NCI-H748 treated with DMSO at 0.1 percent for 48 hours (cell line): Measurements from ENCODE around the gene SRRM4.
"Not testable (repeated sequence)": the region's sequence is repeated elsewhere in the genome, so short reads cannot be mapped to it uniquely, and the experiment has no call there.

Experiments used
- DNase-seq: peaks from one replicate; lab custom pipeline; 2025; lab: John Stamatoyannopoulos, UW

The SRRM4 gene

DNA sequence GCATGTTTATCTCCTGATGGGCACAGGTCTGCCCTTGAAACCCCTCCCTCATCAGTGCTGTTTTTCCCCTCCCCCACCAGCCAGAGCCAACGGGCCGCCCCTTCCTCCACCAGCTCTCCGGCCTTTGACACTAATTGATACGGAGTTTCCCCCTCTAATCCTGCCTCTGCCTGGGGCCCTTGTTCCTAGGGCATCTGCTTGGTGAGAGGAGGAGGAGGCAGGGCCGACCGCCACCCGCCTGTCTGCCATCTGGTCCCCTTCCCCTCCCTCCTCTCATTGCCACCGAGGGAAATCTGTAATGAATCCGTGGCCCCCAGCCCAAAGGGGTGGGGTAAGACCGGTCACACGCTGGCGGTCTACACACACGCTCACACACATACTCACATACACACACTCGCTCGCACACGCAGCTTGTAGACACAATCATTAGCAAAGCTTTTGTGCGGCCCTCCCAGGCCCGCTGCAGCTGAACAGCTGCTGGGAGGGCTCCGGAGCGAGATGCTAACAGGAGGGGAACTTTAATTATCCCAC, 27.4 kb downstream of the SRRM4 start:
- peak; percentile 63 for DNase-seq

DNA sequence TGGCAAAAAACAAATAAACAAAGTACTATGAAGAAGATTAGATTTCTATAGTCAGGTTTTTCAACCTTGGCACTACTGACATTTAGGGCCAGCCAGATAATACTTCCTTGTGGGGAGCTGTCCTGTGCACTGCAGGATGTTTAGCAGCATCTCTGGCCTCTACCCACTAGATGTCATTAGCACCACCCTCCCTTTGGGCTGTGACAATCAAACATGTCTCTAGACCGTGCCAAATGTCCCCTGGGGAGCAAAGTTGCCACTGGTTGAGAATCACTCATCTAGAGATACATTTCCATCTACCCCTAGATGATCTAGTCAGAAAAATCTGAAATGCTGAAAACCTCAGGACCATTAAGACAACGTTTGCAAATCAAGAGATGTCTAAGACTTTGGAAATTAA, 29.9 kb downstream of the SRRM4 start:
- no peak for DNase-seq

DNA sequence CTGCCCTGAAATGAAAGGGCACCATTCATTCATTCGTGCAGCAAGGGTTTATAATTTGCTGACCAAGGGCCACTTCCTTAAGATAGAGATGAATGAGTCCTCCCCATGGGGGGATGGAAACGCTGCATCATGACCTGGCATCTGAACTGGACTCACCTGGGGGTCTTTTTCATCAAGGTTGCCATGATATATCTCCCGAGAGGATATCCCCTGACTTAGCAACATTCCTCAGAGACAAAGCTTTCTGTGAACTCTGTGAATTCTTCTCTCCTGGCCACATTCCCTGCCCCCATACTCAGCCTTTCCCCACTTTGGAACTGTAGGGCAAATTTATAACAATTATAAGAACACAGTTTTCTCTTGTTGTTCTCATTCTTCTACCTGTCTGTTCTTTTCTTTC, 30.8 kb downstream of the SRRM4 start:
- no peak for DNase-seq

DNA sequence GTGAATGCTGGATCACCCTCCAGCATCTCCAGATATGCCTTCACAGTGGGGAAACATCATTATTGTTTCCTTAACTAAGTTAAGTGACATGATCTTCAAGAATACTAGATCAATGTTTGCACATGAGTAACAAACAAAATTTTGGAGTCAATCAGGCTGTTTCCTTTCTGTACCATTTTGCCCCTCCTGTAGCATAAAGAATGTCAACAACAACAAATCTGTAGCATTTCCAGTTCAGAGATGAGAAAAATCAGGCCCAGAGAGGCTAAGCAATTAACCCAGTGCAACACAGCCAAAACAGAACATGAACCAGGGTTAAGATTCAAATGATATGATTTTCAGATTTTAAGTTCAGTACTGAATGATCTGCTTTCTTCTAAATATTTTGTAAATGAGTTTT, 31.7 kb downstream of the SRRM4 start:
- DNase-seq, result no peak

DNA sequence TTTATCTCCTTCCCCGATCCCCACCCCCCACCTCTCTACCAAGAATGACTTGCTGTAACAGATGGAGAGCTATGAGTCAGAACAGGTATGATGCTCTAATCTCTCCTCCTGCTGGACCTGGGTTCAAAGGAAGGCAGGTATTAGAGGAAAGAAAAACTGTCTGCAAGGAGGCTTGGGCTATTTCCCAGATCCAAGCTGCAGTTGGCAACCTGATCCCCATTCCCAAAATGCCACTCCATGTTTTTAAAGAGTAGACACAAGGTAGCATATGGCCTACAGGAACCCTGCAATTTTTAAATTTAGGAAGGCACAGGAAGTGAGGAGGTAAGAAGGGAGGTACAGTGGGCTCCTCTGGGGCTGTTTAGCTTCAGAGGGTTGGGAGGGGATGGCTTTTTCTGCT, 33.0 kb downstream of the SRRM4 start:
- no peak for DNase-seq

GRCh38 chr12:119016715-119017114, 35.4 kb downstream of the SRRM4 start:
- no peak for DNase-seq

DNA sequence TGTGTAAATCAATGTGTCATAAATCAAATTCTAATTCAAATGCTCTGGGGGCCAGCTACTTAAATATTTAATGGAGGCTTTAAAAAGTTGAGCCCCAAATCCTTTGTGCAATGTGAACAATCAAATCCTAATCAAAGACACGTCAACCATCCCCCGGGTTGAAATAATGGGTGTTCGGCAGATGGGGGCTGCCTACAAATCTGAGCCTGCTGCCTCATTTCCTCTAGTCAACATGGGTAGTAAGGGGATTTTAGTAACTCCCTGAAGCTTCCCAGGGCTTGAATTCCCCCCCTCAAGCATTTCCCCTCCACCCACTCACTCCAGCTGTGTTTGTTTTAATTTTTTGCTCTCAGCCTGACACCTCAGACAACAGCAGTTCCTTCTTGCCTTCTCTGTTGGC, 37.8 kb downstream of the SRRM4 start:
- no peak for DNase-seq

DNA sequence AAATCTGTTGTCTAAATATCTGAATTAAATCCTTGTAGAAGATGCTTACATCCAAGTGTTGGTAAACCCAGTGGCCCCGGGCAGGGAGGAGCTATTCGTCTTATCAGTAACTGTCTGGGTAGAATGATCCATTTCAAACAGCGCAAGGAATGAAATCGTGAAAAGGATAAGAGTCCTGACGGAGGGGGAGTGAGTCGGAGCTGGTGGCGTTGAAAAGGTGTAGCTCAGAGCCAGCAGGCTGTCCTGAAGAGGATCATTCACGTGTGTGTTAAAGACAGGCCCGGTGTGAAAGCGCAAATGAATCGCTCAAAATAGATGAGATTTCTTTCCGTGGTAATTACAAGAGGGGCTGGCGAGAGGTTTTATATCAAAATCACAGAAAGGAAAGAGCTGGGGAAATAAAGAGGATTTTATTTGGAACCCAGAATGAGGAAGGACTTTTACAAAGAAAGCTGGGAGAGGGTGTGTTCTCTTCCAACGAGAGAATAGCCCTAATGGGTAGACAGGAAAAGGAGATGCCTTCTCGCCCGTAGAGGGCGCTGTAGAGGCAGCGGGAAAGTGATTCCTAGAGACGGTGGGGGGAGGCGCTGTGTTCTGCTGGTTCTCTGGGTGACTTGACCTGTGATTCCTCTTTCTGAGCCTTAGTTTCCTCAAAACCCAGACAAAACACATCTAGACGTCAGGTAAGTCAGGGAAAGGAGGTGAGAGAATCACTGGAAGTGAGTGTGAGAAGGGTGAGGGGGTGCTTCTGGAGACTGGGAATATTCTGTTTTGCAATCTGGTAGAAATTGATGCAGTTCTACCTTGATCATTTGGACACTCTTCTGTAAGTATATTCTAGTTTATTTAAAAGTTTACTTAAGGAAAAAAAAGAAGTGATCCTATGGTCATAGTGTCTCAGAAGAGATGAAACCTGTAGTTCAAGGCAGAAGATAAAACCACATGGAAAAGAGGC, 39.3 kb downstream of the SRRM4 start:
- no peak for DNase-seq

- DNase-seq, result no peak
Measured at GRCh38 chr12:119024356-119024755, 43.0 kb downstream of the SRRM4 start.

GRCh38 chr12:119025786-119026185, 44.4 kb downstream of the SRRM4 start:
- no peak for DNase-seq

DNA sequence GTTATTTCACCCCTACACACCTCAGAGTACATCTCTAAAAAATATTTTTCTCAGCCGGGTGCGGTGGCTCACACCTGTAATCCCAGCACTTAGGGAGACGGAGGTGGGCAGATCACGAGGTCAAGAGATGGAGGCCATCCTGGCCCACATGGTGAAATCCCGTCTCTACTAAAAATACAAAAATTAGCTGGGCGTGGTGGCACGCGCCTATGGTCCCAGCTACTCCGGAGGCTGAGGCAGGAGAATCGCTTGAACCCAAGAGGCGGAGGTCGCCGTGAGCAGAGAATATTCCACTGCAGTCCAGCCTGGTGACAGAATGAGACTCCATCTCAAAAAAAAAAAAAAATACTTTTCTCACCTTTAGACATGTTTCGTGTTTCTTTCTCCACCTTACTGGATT, 52.0 kb downstream of the SRRM4 start:
- not testable (repeated sequence) for DNase-seq

DNA sequence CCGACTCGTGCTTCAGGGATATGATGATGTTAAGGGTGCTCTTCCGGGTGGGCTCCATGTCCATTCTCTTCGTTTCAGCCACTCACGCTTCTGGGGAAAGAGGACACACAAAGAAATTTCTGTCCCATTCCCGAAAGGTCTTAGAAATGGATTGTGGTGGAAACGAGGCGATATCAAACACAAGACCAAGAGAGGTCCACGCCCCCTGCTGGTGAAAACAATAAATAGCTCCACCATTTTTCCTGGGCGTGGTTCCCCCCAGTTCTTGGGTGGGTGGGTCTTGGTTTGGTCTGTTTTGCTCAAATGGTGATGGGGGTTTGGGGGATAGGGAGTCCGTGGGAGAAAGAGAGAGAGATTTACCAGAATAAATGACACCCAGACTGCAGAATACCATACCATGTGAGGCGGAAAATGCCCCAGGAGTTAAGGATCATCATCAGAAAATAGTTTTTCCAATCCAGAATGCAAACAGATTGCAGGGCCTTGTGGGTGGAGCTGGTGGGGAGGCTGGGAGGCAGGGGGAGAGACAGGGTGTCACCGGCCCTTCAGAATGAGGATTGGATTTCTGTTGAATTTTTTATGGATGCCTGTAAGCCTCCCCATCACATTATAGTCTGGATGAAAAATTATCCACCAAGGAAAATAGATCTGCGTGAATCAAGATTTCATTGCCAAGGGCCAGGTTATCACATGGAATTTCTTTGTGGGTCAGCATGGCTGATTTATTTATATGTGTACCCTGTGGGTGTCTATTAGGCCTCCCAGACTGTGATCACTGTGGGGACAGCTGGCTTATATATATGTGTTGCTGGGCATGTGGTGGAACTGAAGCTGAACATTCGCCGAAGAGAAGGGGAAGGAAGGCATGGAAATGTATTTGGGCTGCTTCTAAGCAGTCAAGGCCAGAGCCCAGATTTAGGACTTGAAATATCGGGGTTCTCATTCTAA, 55.8 kb downstream of the SRRM4 start:
- DNase-seq, result peak; percentile 16

DNA sequence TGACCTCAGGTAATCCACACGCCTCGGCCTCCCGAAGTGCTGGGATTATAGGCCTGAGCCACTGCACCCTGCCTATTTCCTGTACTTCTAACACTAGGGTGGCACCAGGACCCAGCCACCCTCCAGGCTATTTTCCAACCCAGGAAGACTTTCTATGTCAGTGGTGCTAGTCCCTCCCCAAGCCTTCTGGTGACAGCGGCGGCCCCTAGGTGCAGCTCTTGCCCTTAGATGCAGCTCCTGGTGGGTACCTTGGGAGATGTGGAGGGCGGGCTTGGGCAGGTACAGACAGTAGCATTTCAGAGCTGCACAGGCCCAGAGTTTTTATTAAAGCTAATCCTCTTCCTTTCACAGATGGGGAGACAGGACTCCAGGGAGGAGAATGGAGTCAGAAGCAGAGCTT, 62.8 kb downstream of the SRRM4 start:
- DNase-seq, result no peak

- no peak for DNase-seq
Measured at GRCh38 chr12:119047641-119048040, 66.3 kb downstream of the SRRM4 start.

DNA sequence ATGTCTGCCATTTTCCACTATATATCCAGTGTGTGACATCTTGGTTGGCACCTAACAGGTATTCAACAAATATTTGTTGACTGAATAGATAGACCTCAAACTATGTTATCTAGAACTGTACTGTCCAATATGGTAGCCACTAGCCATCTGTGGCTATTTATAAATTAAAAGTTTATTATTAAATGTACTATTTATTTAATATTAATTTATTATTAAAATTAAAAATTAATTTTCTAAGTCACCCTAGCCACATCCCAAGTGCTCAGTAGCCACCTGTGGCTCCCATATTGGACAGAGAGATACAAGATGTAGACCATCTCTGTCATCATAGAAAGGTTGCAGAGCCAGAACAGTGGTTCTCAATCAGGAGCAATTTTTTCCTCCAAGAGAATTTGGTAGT, 69.3 kb downstream of the SRRM4 start:
- DNase-seq, result no peak

GRCh38 chr12:119051474-119051873, 70.1 kb downstream of the SRRM4 start:
- DNase-seq, result no peak

DNA sequence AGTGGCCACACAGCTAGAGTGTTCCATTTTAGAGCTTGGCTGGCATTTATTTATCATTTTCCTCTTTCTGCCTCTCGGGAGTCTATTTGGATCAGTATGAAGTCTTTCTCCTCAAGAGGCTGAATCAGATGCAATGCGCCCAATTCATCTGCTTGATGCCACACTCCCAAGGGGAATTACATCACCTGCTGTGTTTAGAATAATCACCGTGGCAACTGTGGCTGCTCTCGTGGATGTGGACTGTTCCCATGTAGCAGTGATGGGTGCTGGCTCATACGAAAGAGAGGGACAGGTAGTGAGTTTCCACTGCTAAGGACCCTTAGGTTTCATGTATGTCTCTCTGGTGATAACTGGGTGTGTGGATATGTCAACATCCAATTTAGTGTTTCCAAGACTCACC, 70.7 kb downstream of the SRRM4 start:
- DNase-seq, result no peak

GRCh38 chr12:119055977-119056376, 74.6 kb downstream of the SRRM4 start:
- DNase-seq, result no peak

DNA sequence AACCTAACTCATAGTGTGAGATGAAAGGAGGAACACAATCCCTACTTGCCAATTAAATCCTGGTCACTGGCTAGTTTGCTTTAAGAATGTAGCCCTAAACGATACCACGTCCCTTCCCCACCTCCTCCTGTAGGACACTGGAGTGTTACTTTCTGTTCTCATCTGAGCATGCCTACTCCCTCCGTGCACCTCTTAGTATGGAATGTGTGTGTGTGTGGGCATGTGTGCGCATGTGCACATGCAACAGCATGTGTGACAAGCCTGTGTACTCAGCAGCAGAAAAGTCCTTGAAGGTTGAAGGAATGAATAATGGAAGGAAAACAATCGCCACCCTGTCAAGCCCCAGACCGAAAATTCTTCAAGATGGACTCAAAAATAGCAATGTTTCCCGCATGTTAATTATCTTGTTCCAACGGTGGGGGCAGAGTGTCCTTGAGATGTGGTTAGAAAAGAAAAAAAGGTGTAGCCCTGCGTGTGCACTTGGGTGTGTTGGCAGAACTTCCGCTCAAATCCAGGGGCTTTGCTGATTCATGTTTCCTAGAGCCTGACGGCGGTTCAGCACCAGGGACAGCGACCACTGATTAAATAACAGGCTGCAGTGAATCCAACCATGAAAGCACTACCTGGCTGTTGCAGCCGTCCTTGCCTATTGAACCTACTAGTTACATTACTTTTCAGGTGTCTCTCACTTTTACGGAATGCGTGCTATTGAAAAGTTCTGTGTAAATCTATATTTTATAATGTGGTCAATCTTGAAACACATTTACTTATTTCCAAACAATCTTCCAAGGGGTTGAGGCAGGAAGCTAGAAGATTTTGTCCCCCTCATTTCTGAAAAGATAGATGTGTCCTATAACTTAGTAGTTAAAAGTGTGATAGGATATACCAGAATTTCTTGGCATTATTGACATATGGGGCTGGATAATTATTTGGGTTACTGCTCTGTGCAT, 79.8 kb downstream of the SRRM4 start:
- no peak for DNase-seq

DNA sequence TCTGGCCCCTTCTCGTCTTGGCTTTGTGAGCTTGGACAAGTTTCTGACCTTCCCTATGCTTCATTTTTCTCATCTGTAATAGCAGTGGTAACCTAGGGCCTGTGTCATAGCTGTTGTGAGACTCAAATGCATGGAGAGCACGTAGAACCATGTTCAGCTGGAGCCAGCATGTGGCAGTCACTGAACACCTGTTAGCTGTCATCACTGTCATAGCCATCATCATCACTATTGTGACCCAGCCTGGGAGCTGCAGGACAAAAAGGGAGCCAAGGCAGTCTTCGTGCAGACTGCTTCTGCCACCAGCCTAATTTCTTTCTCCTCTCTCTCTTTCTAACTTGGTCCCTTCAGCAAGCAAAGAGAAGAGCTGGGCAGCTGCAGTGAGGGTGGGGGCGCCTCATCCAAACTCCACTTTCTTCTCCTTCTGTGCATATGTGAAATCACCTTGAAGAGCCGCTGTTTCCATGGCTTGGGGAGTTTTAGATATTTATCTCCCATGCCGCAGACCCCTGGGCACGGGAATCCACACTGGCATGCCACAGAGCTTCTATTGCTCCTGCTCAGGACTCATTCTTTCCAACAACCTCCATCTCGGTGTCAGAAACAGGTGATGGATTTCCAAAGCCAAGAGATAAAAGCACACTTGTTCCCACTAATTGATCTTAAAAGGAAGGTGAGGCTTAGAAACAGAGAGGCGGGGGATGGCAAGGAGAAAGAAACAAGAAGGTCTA, 87.0 kb downstream of the SRRM4 start:
- DNase-seq, result no peak

DNA sequence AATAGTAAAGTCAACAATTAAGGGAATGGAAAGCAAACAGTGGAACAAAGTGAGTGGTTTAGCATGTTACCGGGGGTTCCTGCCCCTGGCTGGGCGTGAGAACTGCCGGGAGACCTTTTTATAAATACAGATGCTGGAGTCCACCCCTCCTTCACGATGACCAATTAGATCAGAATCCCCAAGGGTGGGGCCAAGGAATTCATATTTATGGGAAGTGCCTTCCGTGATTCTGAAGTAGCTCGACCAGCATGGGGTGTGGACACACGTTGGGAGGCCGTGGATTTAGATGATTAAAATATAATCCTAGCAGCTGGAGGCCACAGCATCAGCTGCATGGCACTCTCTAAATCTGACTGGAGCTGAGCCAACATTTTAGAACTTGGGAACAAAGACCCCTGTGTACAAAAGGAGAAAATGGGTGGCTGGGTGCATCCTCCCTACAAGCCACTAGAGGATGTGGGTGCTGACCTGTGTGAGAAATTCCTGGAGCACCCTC, 87.9 kb downstream of the SRRM4 start:
- peak; percentile 71 for DNase-seq
